ENCODE results near the gene TMCO6. TPM values are rescaled to one million over a fixed set of nuclear protein-coding genes. Genes with fewer than 3 reads are reported as not detected.
A peak's percentile ranks its signal among the peaks of the same experiment; 100 is the strongest.

The TMCO6 gene
- total RNA-seq, 1 donor from 2014 or later: 127 TPM

DNA sequence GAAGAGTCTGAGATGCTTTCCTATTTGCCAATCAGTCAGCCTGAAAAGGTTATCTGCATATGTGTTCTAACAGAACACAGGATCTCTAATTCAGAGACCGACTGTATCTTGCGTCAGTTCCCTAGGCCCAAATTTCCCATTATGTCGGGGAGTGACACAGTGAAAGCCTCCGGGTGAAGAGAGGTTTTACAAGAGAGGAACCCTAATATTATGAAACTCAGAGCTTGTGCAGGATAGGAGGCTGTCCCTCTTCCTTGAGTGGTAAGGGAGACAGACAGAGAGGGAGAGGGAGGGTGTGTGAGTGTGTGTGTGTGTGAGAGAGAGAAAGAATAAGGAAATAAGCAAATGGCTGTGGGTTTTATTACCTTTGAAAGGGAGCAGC lies 8.2 kb upstream of the TMCO6 start:
- no peak for DNase-seq (ENCODE audit: low read depth)
- H3K4me3 ChIP-seq (ENCODE audit: low read depth, low read length): no peak overlapping the region
- TF ChIP-seq, protein P1, sequence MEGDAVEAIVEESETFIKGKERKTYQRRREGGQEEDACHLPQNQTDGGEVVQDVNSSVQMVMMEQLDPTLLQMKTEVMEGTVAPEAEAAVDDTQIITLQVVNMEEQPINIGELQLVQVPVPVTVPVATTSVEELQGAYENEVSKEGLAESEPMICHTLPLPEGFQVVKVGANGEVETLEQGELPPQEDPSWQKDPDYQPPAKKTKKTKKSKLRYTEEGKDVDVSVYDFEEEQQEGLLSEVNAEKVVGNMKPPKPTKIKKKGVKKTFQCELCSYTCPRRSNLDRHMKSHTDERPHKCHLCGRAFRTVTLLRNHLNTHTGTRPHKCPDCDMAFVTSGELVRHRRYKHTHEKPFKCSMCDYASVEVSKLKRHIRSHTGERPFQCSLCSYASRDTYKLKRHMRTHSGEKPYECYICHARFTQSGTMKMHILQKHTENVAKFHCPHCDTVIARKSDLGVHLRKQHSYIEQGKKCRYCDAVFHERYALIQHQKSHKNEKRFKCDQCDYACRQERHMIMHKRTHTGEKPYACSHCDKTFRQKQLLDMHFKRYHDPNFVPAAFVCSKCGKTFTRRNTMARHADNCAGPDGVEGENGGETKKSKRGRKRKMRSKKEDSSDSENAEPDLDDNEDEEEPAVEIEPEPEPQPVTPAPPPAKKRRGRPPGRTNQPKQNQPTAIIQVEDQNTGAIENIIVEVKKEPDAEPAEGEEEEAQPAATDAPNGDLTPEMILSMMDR (conservative IDR thresholded peaks at IDR 0.05; ENCODE audit: low read depth, low read length): no peak

DNA sequence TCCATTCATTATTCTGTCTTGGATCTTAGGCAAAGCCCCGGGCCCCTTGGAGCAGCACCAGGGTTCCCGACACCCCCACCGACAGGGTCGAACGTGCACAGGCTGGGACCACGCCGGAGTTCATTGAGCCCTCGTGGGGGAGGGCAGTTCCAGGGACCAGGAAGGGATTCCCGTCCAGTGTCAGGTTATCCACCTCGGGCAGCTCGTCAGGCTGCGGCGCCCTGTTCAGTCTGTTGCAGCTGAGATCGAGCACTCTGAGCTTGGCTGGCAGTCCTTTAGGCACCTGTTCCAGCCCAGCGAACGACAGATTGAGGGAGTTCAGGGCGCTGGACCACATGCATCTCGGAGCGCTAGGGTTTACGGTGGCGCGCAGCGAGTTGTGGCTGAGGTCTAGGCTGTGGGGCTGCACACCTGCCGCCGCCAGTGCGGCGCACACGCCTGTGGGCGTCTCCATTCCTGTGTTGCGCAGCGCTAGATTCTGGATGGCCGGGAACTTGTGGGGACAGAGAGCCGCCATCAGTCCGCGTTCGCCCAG lies 7.4 kb upstream of the TMCO6 start:
- no peak for DNase-seq (ENCODE audit: low read depth)
- TF ChIP-seq, protein P1 (conservative IDR thresholded peaks at IDR 0.05; ENCODE audit: low read depth, low read length): no peak
- peak overlapping the region; percentile 61 for H3K4me3 ChIP-seq (ENCODE audit: low read depth, low read length)

DNA sequence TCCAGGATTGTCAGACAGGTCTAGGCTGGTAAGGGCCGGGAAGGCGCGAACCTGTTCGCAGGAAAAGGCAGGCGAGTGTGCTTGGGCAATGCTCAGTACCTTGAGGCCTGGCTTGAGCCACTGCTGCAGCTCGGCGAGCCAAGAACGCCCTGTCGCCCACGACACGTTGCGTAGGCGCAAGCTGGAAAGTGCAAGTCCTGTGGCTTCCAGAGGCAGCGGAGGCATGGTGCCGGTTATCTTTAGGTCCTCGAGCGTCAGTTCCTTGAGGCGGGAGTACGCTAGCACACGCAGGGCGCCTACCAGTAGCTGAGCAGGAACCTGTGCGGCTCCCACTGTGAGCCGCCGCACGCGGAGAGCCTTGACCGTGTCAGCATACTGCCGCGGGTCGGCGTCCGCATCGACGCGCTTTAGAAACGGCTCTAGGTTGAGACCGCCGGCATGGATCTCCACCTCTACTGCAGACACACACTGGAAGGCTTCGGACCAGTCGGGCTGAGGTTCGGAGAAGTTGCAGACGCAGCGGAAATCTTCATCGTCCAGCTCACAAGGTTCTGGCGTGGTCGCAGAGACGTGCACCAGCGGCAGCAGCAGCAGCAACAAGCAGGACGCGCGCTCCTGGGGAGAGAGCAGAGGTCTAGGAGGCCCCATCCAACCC lies 6.8 kb upstream of the TMCO6 start:
- DNase-seq (ENCODE audit: low read depth): no peak
- peak overlapping the region; percentile 61 for H3K4me3 ChIP-seq (ENCODE audit: low read depth, low read length)
- TF ChIP-seq, protein P1 (conservative IDR thresholded peaks at IDR 0.05; ENCODE audit: low read depth, low read length): no peak

DNA sequence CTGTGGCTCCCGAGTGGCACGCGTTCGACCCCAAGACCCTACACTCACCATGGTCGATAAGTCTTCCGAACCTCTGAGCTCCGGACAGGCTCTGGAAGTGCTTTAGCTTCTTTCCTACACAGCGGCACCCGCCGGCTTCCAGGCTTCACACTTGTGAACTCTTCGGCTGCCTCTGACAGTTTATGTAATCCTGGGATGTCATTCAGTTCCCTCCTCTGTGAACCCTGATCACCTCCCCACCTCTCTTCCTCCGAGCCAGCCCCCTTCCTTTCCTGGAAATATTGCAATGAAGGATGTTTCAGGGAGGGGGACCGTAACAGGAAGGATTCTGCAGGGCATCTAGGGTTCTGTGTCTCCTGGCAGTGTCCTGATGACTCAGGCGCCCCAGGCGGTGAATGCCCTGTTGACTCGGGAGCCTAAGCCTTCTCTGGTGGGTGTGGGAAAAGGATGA lies 6.2 kb upstream of the TMCO6 start, which contains the start of gene CD14:
Gene CD14, minus strand, starts transcription at position 155 of the 451 bp plus-strand sequence. Its CDS starts 104 bp downstream, at position 51.
- H3K4me3 ChIP-seq (ENCODE audit: low read depth, low read length): peak within 1 kb of the TSS; percentile 61
- no peak for DNase-seq (ENCODE audit: low read depth)
- TF ChIP-seq, protein P1 (conservative IDR thresholded peaks at IDR 0.05; ENCODE audit: low read depth, low read length): peak; percentile 24

DNA sequence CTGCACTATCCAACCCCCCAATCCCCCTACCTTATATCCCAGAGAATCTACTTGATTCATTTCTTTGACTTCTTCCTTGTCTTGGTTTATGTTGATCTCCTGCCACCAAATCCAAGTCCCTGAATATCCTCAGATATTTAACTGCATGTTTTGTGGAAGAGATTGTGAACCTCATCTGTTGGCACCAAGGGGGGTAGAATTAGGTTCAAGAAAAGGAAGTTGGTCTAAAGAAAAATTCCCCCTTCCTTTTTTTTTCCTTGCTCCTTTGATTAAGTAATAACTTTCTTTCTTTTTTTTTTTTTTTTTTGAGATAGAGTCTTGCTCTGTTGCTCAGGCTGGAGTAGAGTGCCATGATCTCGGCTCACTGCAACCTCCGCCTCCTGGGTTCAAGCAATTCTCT lies 5.8 kb upstream of the TMCO6 start:
- DNase-seq (ENCODE audit: low read depth): no peak
- TF ChIP-seq, protein P1 (conservative IDR thresholded peaks at IDR 0.05; ENCODE audit: low read depth, low read length): no peak
- no peak overlapping the region for H3K4me3 ChIP-seq (ENCODE audit: low read depth, low read length)

DNA sequence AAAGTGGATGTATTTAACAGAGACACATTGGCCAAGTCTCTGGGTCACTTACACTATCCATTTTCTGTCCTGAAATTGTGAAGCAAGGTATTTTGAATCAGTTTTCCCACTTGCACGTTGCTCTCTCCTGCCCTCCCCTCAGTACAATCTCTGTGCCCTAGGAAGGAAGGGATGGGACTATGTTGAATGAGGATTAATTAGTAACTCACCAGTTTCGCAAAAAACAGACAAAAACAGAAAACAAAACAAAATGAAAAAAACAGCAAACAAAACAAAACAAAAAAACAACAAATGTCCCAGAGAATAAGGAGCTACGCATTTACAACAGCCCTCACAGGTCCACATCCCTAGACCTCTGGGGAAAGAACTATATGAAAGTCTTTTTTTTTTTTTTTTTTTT lies 5.1 kb upstream of the TMCO6 start:
- no peak overlapping the region for H3K4me3 ChIP-seq (ENCODE audit: low read depth, low read length)
- DNase-seq (ENCODE audit: low read depth): no peak
- TF ChIP-seq, protein P1 (conservative IDR thresholded peaks at IDR 0.05; ENCODE audit: low read depth, low read length): no peak

All from epithelial cell of proximal tubule (primary cell).